Measurements from ENCODE around the gene TMEM259.

DNA sequence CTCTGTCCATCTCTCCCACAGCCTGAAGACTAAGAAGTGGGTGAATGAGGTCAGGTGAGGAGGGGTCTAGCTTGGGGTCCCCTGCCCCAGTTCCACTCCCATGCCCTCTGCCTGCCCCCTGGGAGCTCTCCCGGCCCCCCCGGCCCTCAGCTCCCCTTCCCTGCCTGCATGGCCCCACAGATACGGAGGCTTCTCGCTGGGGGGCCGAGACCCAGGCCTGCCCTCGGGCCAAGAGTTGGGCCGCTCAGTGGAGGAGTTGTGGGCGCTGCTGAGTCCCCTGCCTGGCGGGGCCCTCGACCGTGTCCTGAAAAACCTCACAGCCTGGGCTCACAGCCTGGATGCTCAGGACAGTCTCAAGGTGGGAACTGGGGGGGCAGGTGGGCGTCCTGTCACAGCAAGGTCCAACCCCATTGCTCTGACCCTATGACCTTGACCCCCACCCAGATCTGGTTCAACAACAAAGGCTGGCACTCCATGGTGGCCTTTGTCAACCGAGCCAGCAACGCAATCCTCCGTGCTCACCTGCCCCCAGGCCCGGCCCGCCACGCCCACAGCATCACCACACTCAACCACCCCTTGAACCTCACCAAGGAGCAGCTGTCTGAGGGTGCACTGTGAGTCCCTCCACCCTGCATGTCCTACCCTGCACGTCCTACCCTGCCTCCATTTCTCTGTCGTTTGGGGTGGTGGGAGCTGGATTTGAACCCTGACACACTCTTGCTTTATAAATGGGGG, 35.1 kb upstream of the TMEM259 start:
- TF ChIP-seq, protein P1, sequence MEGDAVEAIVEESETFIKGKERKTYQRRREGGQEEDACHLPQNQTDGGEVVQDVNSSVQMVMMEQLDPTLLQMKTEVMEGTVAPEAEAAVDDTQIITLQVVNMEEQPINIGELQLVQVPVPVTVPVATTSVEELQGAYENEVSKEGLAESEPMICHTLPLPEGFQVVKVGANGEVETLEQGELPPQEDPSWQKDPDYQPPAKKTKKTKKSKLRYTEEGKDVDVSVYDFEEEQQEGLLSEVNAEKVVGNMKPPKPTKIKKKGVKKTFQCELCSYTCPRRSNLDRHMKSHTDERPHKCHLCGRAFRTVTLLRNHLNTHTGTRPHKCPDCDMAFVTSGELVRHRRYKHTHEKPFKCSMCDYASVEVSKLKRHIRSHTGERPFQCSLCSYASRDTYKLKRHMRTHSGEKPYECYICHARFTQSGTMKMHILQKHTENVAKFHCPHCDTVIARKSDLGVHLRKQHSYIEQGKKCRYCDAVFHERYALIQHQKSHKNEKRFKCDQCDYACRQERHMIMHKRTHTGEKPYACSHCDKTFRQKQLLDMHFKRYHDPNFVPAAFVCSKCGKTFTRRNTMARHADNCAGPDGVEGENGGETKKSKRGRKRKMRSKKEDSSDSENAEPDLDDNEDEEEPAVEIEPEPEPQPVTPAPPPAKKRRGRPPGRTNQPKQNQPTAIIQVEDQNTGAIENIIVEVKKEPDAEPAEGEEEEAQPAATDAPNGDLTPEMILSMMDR (IDR thresholded peaks at IDR 0.05), result no peak
- no peak for TF ChIP-seq EZH2 (IDR thresholded peaks at IDR 0.05)

Data from neural progenitor cell (in vitro differentiated cells).